GF-D8 (cell line): ENCODE results near the gene ABCC5.

Experiments used
- DNase-seq: peaks from one replicate; lab custom pipeline; 2025; lab: John Stamatoyannopoulos, UW

Gene ABCC5

DNA sequence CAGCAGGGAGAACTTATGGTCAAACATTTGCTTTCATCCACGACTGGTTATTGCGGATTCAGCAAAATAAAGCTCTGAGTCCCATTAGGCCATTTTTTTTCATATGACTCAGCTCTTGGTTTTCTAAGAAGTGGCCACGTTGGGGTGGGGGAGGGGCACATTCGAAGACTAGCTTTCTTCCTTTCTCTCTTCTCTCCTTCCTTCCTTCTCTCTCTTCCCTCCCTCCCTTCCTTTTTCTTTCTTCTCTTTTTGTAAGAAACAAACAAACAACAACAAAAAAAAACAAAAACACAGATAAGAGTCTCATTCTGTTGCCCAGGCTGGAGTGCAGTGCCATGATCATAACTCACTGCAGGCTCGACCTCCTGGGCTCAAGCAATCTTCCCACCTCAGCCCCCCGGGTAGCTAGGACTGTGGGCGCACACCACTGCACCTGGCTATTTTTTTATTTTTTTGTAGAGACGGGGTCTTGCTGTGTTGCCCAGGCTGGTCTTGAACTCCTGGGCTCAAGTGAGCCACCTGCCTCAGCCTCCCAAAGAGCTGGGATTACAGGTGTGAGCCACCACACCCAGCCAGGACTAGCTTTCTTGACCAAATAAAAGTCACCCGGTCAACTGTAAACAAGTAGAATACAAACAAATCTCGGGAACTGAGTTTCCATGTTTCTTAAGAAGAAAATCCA is 41.6 kb downstream of the ABCC5 start:
- DNase-seq: no peak

GRCh38 chr3:183968666-183969245 is 48.9 kb downstream of the ABCC5 start:
- DNase-seq: no peak

DNA sequence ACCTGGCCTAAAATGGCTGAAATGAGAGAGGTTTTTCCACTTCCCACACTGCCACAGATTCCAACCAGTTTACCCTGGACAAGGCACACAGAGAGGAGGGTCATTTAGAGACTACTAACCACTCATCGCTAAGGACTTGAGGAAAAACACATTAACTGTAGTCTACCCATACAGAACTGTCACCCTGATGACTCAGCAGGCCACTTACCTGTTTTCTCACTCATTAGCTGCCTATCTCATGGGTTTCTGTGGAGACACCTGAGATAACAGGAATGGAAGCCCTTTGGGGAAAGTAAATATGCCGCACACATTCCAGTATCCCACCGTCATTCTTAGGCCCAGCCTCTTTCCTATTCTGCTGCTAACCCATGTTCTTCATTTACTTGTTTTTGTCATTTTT is 50.0 kb downstream of the ABCC5 start:
- DNase-seq: no peak

- DNase-seq: no peak
These were observed 51.3 kb downstream of the ABCC5 start for GRCh38 chr3:183966361-183966791.

DNA sequence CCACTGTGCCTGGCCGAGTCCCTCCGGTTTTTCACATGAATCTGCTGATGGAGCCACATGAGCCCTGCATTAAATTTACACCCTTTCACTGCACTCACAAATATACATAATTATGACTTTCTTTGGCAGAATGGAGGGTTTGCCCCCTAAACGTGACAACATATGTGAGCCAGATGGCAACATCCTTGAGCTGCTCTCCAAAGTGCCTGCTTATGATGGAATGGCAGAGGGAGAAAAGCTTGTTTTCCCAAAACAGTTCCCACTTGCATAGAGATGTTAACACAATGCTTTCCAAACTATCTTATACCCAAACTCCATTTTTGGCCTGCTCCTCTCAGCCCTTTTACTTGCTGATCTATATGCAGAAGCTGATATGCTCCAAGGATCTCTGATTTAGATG is 54.9 kb downstream of the ABCC5 start:
- no peak for DNase-seq

- DNase-seq: no peak
These were observed 58.5 kb downstream of the ABCC5 start for GRCh38 chr3:183959214-183959613.

GRCh38 chr3:183958775-183959174 is 58.9 kb downstream of the ABCC5 start:
- DNase-seq: no peak

DNA sequence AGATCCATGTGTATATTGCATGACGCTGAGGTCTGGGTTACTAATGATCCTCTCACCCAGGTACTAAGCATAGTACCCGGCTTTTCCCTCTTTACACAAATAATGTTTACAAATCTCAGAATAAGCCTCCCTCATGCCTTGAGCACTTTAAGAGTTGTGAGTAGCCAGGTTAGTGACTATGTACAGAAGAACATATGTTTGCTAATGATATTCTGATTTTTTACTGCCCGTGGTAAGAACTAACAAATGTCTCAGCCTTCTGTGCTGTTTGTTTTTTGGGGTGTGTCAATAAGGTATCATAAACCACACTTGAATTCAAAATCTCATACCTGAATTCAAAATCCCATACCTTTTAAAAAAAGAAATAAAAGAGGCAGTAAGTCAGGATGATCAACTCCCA is 59.5 kb downstream of the ABCC5 start:
- no peak for DNase-seq

- DNase-seq: no peak
These were observed 62.8 kb downstream of the ABCC5 start for GRCh38 chr3:183954875-183955274.

- no peak for DNase-seq
These were observed 64.1 kb downstream of the ABCC5 start for GRCh38 chr3:183953471-183954070.

GRCh38 chr3:183951459-183951858 is 66.2 kb downstream of the ABCC5 start:
- DNase-seq: no peak

DNA sequence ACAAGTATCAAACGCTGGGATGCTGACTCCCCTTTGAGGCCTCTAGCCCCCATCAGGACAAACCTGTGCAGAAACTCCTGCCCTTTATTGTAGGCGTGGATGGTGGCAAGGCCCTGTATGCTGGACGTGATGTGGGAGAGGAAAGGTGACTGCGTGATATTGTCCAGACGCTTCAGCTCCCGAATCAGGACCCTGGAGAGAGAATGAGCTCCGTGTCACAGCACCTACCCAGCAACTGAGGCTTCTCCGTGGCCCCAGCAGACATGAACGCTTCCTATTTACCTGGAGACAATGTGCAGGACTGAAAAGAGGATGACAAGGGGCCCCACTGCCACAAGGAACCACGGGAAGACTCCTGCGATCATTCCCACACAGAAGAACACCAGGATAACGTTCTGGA is 68.0 kb downstream of the ABCC5 start:
- DNase-seq: no peak

DNA sequence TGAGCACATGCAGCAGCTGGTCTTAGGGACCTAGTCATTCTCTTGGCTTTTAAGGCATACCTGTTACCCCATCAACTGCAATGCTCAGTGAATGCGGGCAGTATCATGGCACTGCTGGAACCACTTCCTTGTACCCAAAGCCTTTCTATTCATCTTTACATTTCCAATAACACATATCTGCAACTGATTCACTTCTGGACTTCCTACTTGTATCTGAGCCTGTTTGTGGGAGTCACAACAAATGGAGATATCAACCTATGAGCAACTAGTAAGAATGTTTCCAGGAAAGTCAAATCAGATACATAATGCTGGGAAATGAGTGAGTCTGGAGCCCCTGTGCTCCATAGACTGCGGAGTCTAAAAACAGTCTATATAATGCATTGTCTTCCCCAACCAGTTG is 71.6 kb downstream of the ABCC5 start:
- DNase-seq: no peak

DNA sequence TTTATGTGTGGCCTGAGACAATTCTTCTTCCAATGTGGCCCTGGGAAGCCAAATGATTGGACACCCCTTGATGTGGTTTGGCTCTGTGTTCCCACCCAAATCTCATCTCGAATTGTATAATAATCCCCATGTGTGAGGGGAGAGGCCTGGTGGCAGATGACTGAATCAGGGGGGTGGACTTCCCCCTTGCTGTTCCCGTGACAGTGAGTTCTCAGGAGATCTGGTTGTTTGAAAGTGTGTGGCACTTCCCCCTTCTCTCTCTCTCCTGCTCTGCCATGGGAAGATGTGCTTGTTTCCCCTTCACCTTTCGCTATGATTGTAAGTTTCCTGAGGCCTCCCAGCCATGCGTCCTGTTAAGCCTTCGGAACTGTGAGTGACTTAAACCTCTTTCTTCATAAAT is 72.9 kb downstream of the ABCC5 start:
- no peak for DNase-seq

- DNase-seq: no peak
These were observed 73.9 kb downstream of the ABCC5 start for GRCh38 chr3:183943739-183944138.

DNA sequence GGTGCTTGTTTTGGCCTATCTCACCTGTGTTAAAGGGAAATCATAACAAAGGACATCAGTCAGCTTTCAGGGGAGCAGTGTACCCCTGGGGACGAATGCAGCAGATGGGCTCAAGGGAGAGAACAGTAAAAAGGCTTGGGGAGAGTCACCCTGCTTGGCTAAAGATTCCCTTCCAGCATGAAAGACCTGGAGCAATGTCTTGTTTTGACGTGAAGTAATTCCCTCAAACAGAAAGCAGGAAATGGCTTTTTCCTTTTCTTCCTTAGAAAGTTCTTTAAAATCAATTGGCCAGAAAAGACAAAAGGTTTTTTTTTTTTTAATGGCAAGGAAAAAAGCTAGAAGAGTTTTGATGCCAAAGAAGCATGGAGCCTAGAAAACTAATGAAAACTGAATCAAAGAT is 76.5 kb downstream of the ABCC5 start:
- no peak for DNase-seq

DNA sequence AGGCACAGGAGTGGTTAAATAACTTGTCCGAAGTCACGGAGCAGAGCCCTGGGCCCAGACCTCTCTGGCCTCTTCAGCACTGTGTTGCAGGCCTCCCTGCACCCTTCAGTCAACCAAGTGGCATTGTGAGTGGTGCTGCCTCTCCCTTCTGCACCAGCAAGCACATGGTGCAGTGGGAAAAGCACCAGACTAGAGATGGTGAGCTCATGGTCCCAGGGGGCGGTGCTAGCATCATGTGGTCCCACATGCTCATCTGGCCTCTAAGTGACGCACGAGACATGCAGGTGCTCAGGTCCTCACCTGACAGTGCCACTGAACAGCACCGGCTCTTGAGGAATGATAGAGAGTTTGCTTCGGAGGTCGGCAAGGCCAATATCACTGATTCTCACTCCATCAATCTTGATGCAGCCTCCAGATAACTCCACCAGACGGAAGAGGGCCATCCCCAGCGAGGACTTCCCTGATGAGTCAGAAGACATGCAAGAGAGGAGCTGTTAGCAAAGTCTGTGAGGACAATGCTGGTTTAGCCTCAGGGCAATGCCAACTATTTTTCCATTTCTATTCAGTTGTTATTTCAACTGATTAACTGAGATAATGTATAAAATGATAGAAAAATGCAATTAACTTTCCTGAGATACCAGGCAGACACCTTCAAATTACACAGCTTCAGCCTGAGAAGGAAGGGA is 79.9 kb downstream of the ABCC5 start:
- DNase-seq: no peak

DNA sequence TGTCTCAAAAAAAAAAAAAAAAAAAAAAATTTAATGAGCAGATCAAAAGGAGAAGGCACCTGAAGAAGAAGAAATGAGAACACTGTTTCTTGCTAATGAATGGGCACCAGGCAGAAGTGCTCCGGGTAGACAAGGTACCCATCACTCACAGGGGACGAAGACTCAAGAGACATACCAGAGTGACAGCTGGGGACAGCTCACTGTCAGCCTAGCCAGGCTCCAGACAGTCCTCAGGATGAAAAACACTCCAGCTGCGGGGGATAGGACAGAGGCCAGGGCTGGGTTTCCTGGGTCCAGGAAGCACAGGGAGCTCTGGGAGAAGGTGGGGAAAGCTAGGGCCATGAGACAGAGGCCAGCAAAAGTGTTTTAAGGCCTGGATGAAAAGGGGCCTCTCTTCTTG is 84.5 kb downstream of the ABCC5 start:
- no peak for DNase-seq

- no peak for DNase-seq
These were observed 85.8 kb downstream of the ABCC5 start for GRCh38 chr3:183931881-183932280.

GRCh38 chr3:183930086-183930485 is 87.6 kb downstream of the ABCC5 start:
- no peak for DNase-seq

DNA sequence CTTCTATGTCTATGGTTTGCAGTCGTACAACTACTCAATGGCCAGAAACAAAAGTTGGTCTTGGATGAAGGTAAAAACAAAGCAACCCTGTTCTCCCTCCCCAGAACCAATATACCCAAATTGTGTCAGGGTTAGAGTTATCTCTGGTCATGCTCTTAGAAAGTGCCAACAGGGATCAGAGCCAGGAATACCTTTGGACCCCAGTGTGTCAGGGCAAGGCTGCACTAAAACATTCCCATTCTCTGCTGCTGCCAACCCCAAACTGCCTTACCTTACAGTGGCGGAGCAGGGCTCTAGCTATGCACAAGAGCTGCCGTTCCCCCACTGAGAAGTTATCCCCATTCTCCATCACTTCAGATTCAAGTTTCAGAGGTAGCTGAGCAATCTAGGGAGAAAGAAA is 90.6 kb downstream of the ABCC5 start:
- no peak for DNase-seq

DNA sequence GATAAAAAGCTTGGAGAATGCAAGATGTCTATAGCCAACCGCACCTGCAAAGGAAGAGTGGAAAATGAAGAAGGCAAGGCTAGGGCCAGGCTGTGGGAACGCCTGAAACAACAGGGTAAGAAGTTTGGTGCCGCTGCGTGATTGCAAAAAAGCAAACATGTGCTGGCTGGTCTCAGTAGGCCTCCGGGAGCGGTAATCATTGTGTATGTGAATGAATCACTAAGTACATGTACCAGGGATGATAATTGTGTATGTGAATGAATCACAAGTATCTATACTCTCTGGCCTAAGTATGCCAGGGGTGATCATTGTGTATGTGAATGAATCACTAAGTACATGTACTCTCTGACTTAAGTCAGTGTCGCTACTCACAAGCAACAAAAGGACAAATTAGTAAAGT is 92.7 kb downstream of the ABCC5 start:
- no peak for DNase-seq

DNA sequence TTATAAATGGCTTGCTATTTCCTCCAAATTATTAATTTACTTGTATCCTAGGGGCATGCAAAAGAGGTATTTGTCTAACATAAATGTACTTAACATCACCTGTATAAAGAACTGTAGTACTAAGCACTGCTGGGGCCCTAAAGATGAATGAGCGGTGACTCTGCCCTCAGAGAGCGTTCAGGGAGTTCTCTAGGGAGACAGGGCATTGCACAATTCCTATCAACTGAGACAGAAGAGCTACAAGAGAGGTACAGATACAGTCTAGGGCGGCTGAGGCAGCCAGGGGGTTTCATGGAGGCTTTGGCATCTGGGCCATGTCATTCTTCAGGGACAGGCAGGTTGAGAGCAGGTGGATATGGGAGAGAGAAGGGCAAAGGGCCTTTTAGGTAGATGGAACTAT is 93.1 kb downstream of the ABCC5 start:
- no peak for DNase-seq
